PFSK-1 (cell line): ENCODE measurements around the gene CLDN8.

Experiments
- FOXP2 ChIP-seq: optimal IDR thresholded peaks from 2 replicates; pipeline ENCODE3; 2011; ENCODE audit warnings: borderline replicate concordance, control low read depth, inconsistent platforms; ENCODE audit not compliant: insufficient read depth; ENCODE audit errors: extremely low read length, extremely low read depth
- POLR2AphosphoS5 ChIP-seq: IDR thresholded peaks from 2 replicates; pipeline ENCODE4 v1.6.1; 2012; ENCODE audit warnings: low read depth, mild to moderate bottlenecking, control low read depth, low read length, moderate library complexity
- TAF1 ChIP-seq: IDR thresholded peaks from 2 replicates; pipeline ENCODE4 v1.6.1; 2012; ENCODE audit warnings: low read length, control low read depth, borderline replicate concordance; ENCODE audit not compliant: insufficient read depth
- TF ChIP-seq, protein P1 (sequence below), 2 experiments: IDR thresholded peaks; 2 replicates each; pipeline versions ENCODE4 v1.6.1 to v1.8.0; 2011 to 2012; ENCODE audit warnings: low read depth in 2 of 2, low read length in 2 of 2, control low read depth in 1 of 2, inconsistent platforms in 1 of 2, mild to moderate bottlenecking in 1 of 2, moderate library complexity in 1 of 2; ENCODE audit not compliant: insufficient read depth in 1 of 2

DNA sequence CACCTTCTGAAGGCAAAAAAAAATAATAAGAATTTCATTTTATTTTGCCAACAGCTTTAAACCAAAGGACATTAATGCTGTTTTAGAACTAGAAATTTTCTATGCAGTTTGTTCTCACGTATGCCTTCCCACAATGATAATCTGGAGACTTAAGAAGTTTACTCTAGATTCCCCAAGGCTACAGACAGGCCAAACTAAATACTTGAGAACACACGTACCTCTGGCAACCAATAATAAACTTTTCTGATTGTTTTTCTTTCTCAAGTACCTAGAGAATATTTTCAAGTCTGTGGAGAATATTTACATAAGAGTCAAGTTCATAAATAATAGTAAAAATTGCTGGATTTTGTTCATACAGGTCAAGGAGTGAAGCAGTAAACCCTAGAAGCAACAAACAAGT is 15.9 kb downstream of the CLDN8 start:
- TF ChIP-seq POLR2AphosphoS5, result no peak
- no peak for TF ChIP-seq FOXP2
- TF ChIP-seq, protein P1, sequence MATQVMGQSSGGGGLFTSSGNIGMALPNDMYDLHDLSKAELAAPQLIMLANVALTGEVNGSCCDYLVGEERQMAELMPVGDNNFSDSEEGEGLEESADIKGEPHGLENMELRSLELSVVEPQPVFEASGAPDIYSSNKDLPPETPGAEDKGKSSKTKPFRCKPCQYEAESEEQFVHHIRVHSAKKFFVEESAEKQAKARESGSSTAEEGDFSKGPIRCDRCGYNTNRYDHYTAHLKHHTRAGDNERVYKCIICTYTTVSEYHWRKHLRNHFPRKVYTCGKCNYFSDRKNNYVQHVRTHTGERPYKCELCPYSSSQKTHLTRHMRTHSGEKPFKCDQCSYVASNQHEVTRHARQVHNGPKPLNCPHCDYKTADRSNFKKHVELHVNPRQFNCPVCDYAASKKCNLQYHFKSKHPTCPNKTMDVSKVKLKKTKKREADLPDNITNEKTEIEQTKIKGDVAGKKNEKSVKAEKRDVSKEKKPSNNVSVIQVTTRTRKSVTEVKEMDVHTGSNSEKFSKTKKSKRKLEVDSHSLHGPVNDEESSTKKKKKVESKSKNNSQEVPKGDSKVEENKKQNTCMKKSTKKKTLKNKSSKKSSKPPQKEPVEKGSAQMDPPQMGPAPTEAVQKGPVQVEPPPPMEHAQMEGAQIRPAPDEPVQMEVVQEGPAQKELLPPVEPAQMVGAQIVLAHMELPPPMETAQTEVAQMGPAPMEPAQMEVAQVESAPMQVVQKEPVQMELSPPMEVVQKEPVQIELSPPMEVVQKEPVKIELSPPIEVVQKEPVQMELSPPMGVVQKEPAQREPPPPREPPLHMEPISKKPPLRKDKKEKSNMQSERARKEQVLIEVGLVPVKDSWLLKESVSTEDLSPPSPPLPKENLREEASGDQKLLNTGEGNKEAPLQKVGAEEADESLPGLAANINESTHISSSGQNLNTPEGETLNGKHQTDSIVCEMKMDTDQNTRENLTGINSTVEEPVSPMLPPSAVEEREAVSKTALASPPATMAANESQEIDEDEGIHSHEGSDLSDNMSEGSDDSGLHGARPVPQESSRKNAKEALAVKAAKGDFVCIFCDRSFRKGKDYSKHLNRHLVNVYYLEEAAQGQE (IDR thresholded peaks at IDR 0.05; ENCODE audit: insufficient read depth in 1 of 2, low read depth in 2 of 2, low read length in 2 of 2), result no peak
- no peak for TF ChIP-seq TAF1
